ENCODE data around the gene CDHR3. TPM values are rescaled to one million over a fixed set of nuclear protein-coding genes. Genes with fewer than 3 reads are reported as not detected.

The CDHR3 gene
- total RNA-seq, 1 donor from 2014 or later, result 10.6 TPM

- peaks cover 6% of the 10 kb centered on the region for H3K36me3 Mint-ChIP-seq (ENCODE audit: low read depth, unreplicated experiment)
- H3K4me1 Mint-ChIP-seq (ENCODE audit: unreplicated experiment), result peaks cover 14% of the 10 kb centered on the region
- no peak for TF ChIP-seq CTCF (IDR thresholded peaks at IDR 0.05; ENCODE audit: unreplicated experiment)
- no peak overlapping the region for H3K27ac Mint-ChIP-seq (ENCODE audit: unreplicated experiment)
- no peak overlapping the region for H3K4me3 Mint-ChIP-seq (ENCODE audit: unreplicated experiment)
- DNase-seq (ENCODE audit: low spot score), result no peak
- H3K27me3 Mint-ChIP-seq (ENCODE audit: unreplicated experiment), result peaks cover 1% of the 10 kb centered on the region
- H3K9me3 Mint-ChIP-seq (ENCODE audit: unreplicated experiment), result no peaks in the 10 kb centered on the region
Measured at GRCh38 chr7:106034383-106034782, 71.3 kb downstream of the CDHR3 start.

- H3K27me3 Mint-ChIP-seq (ENCODE audit: unreplicated experiment), result peaks cover 1% of the 10 kb centered on the region
- H3K9me3 Mint-ChIP-seq (ENCODE audit: unreplicated experiment), result no peaks in the 10 kb centered on the region
- no peak overlapping the region for H3K4me3 Mint-ChIP-seq (ENCODE audit: unreplicated experiment)
- peaks cover 6% of the 10 kb centered on the region for H3K36me3 Mint-ChIP-seq (ENCODE audit: low read depth, unreplicated experiment)
- no peak overlapping the region for H3K27ac Mint-ChIP-seq (ENCODE audit: unreplicated experiment)
- no peak for TF ChIP-seq CTCF (IDR thresholded peaks at IDR 0.05; ENCODE audit: unreplicated experiment)
- no peak for DNase-seq (ENCODE audit: low spot score)
- H3K4me1 Mint-ChIP-seq (ENCODE audit: unreplicated experiment), result peaks cover 12% of the 10 kb centered on the region
Measured at GRCh38 chr7:106035568-106035967, 72.5 kb downstream of the CDHR3 start.

GRCh38 chr7:106036004-106036403, 72.9 kb downstream of the CDHR3 start:
- DNase-seq (ENCODE audit: low spot score), result no peak
- no peak for TF ChIP-seq CTCF (IDR thresholded peaks at IDR 0.05; ENCODE audit: unreplicated experiment)
- Mint-ChIP-seq H3K36me3 (ENCODE audit: low read depth, unreplicated experiment) (peaks cover 6% of the 10 kb centered on the region), H3K9me3 (ENCODE audit: unreplicated experiment) (no peaks in the 10 kb centered on the region), H3K27ac (ENCODE audit: unreplicated experiment) (no peak overlapping the region), H3K27me3 (ENCODE audit: unreplicated experiment) (peaks cover 1% of the 10 kb centered on the region), H3K4me3 (ENCODE audit: unreplicated experiment) (no peak overlapping the region), H3K4me1 (ENCODE audit: unreplicated experiment) (peaks cover 11% of the 10 kb centered on the region)

GRCh38 chr7:106037489-106038176, 74.6 kb downstream of the CDHR3 start:
- no peaks in the 10 kb centered on the region for H3K9me3 Mint-ChIP-seq (ENCODE audit: unreplicated experiment)
- no peak for TF ChIP-seq CTCF (IDR thresholded peaks at IDR 0.05; ENCODE audit: unreplicated experiment)
- no peak overlapping the region for H3K27ac Mint-ChIP-seq (ENCODE audit: unreplicated experiment)
- H3K4me3 Mint-ChIP-seq (ENCODE audit: unreplicated experiment), result no peak overlapping the region
- peaks cover 1% of the 10 kb centered on the region for H3K27me3 Mint-ChIP-seq (ENCODE audit: unreplicated experiment)
- no peak for DNase-seq (ENCODE audit: low spot score)
- H3K36me3 Mint-ChIP-seq (ENCODE audit: low read depth, unreplicated experiment), result peaks cover 6% of the 10 kb centered on the region
- peaks cover 6% of the 10 kb centered on the region for H3K4me1 Mint-ChIP-seq (ENCODE audit: unreplicated experiment)

- Mint-ChIP-seq H3K9me3 (ENCODE audit: unreplicated experiment) (no peaks in the 10 kb centered on the region), H3K27ac (ENCODE audit: unreplicated experiment) (no peak overlapping the region), H3K4me1 (ENCODE audit: unreplicated experiment) (peaks cover 6% of the 10 kb centered on the region), H3K36me3 (ENCODE audit: low read depth, unreplicated experiment) (peaks cover 6% of the 10 kb centered on the region), H3K4me3 (ENCODE audit: unreplicated experiment) (no peak overlapping the region), H3K27me3 (ENCODE audit: unreplicated experiment) (peaks cover 1% of the 10 kb centered on the region)
- no peak for DNase-seq (ENCODE audit: low spot score)
- TF ChIP-seq CTCF (IDR thresholded peaks at IDR 0.05; ENCODE audit: unreplicated experiment), result no peak
Measured at GRCh38 chr7:106038289-106038688, 75.2 kb downstream of the CDHR3 start.

Data from endothelial cell (in vitro differentiated cells).